Caco-2 (cell line): ENCODE measurements around the gene GPR3. TPM values are rescaled to one million over a fixed set of nuclear protein-coding genes. Genes with fewer than 3 reads are reported as not detected.

ENCODE experiments used
- BruUV-seq: library from RNA; stranded (reverse); fragments of 400-500 nt; replicated peaks from 2 replicates; lab custom pipeline; 2021; lab: Mats Ljungman, UMichigan
- CTCF ChIA-PET: fragments of 300-600 bp; sonication (Branson Sonifier 250); formaldehyde crosslinking; loops from one replicate; lab custom pipeline; 2022; ENCODE audit warnings: antibody characterized with exemption; lab: Charles Lee
- POLR2A ChIA-PET: fragments of 300-600 bp; sonication (Branson Sonifier 250); formaldehyde crosslinking; loops from one replicate; lab custom pipeline; 2022; ENCODE audit warnings: antibody characterized with exemption; lab: Charles Lee
- DNase-seq, 2 experiments: peaks; one replicate each; pipeline versions ENCODE4 v3.0.0 to v3.0.0-alpha.2; 2020 to 2022
- H3K27me3 ChIP-seq: replicated peaks from 2 replicates; pipeline ENCODE4 v1.6.0; 2011; ENCODE audit warnings: low read length; ENCODE audit not compliant: control insufficient read depth, insufficient read depth
- H3K36me3 ChIP-seq: 2 replicates; pipeline ENCODE4 v1.5.1; 2011; ENCODE audit warnings: low read length; ENCODE audit not compliant: control insufficient read depth, insufficient read depth
- H3K4me1 ChIP-seq: fragments of 250-450 bp; sonication (Bioruptor Pico); 2 replicates; pipeline ENCODE4 v1.5.1; 2020; ENCODE audit warnings: mild to moderate bottlenecking
- H3K4me3 ChIP-seq: 2 replicates; pipeline ENCODE4 v1.5.1; 2011; ENCODE audit warnings: low read depth, mild to moderate bottlenecking, control low read depth, low read length
- H3K9me3 ChIP-seq: fragments of 250-450 bp; sonication (Bioruptor Pico); 2 replicates; pipeline ENCODE4 v1.5.1; 2020; ENCODE audit warnings: mild to moderate bottlenecking, moderate library complexity
- H3K27ac Mint-ChIP-seq: one replicate; pipeline ENCODE4 v1.8.0; 2022; ENCODE audit warnings: mixed read lengths; ENCODE audit not compliant: unreplicated experiment
- H3K27me3 Mint-ChIP-seq: one replicate; pipeline ENCODE4 v1.8.0; 2022; ENCODE audit warnings: mixed read lengths; ENCODE audit not compliant: insufficient read depth, unreplicated experiment
- H3K36me3 Mint-ChIP-seq: one replicate; pipeline ENCODE4 v1.8.0; 2022; ENCODE audit warnings: mild to moderate bottlenecking, mixed read lengths; ENCODE audit not compliant: insufficient read depth, unreplicated experiment
- H3K4me1 Mint-ChIP-seq: one replicate; pipeline ENCODE4 v1.8.0; 2022; ENCODE audit warnings: low read depth, mixed read lengths; ENCODE audit not compliant: unreplicated experiment
- H3K4me3 Mint-ChIP-seq: one replicate; pipeline ENCODE4 v1.8.0; 2022; ENCODE audit warnings: mild to moderate bottlenecking, moderate library complexity, mixed read lengths; ENCODE audit not compliant: unreplicated experiment
- H3K9me3 Mint-ChIP-seq: one replicate; pipeline ENCODE4 v1.8.0; 2022; ENCODE audit warnings: mixed read lengths; ENCODE audit not compliant: unreplicated experiment
- intact Hi-C: fragments of 100-400 bp; cut with micrococcal nuclease; formaldehyde crosslinking; loops from one replicate; pipeline ENCODE4 v1.10.0; 2022; ENCODE audit not compliant: unreplicated experiment
- total RNA-seq: library from RNA; stranded (reverse); gene quantifications from 2 replicates; pipeline ENCODE4 v1.2.3, GENCODE V29; 2022
- TF ChIP-seq, protein P1 (sequence below), 2 experiments: fragments of 200-600 bp in 1 of 2; IDR thresholded peaks; 1 replicate in 1 of 2; 2 replicates in 1 of 2; pipeline versions ENCODE4 v1.5.1 to v1.8.0; 2011 to 2022; ENCODE audit warnings: antibody characterized with exemption in 1 of 2, control low read depth in 1 of 2, inconsistent platforms in 1 of 2, low read depth in 1 of 2, low read length in 1 of 2, mild to moderate bottlenecking in 1 of 2, moderate library complexity in 1 of 2; ENCODE audit not compliant: insufficient read depth in 1 of 2, severe bottlenecking in 1 of 2, unreplicated experiment in 1 of 2

GPR3 gene
- total RNA-seq, 1 experiment from 2014 or later = 0.91 TPM

- no peaks in the 10 kb centered on the region for H3K27me3 Mint-ChIP-seq
- peaks cover 3% of the 10 kb centered on the region for H3K36me3 ChIP-seq
- ChIA-PET POLR2A (no interaction called here), CTCF (interaction anchor here (0.6 to 1.5 kb wide), 14 partner anchors 14 to 1843 kb away, joined by 3 to 13 read pairs (median 4); partner anchors contain the start of genes AHDC1 and WASF2)
- no peak overlapping the region for H3K4me3 Mint-ChIP-seq
- peaks cover 15% of the 10 kb centered on the region for H3K4me1 Mint-ChIP-seq
- peaks cover 47% of the 10 kb centered on the region for H3K36me3 Mint-ChIP-seq
- TF ChIP-seq, protein P1, sequence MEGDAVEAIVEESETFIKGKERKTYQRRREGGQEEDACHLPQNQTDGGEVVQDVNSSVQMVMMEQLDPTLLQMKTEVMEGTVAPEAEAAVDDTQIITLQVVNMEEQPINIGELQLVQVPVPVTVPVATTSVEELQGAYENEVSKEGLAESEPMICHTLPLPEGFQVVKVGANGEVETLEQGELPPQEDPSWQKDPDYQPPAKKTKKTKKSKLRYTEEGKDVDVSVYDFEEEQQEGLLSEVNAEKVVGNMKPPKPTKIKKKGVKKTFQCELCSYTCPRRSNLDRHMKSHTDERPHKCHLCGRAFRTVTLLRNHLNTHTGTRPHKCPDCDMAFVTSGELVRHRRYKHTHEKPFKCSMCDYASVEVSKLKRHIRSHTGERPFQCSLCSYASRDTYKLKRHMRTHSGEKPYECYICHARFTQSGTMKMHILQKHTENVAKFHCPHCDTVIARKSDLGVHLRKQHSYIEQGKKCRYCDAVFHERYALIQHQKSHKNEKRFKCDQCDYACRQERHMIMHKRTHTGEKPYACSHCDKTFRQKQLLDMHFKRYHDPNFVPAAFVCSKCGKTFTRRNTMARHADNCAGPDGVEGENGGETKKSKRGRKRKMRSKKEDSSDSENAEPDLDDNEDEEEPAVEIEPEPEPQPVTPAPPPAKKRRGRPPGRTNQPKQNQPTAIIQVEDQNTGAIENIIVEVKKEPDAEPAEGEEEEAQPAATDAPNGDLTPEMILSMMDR (IDR thresholded peaks at IDR 0.05; ENCODE audit: insufficient read depth in 1 of 2, low read depth in 1 of 2, low read length in 1 of 2, severe bottlenecking in 1 of 2, unreplicated experiment in 1 of 2) = peak; percentile 59 to 72
- intact Hi-C loops = loop anchor here (1.0 to 2.0 kb wide), 2 partner anchors 74 to 190 kb away; partner anchors contain the start of gene WASF2
- no peak overlapping the region for H3K4me3 ChIP-seq
- no peaks in the 10 kb centered on the region for H3K9me3 Mint-ChIP-seq
- peak; percentile 51 to 62 for DNase-seq
- H3K4me1 ChIP-seq = peaks cover 7% of the 10 kb centered on the region
- no peaks in the 10 kb centered on the region for H3K27me3 ChIP-seq
- H3K9me3 ChIP-seq = no peaks in the 10 kb centered on the region
- H3K27ac Mint-ChIP-seq = no peak overlapping the region
- no TSS peak for BruUV-seq
Measured at GRCh38 chr1:27416387-27417111, 24.1 kb downstream of the GPR3 start.

GRCh38 chr1:27417713-27418112 lies 25.3 kb downstream of the GPR3 start:
- Mint-ChIP-seq H3K4me1 (peaks cover 15% of the 10 kb centered on the region), H3K27me3 (no peaks in the 10 kb centered on the region), H3K27ac (peak overlapping the region; percentile 8), H3K4me3 (no peak overlapping the region), H3K9me3 (no peaks in the 10 kb centered on the region), H3K36me3 (peaks cover 40% of the 10 kb centered on the region)
- Histone ChIP-seq H3K4me1 (peaks cover 7% of the 10 kb centered on the region), H3K4me3 (no peak overlapping the region), H3K9me3 (no peaks in the 10 kb centered on the region), H3K36me3 (peaks cover 3% of the 10 kb centered on the region), H3K27me3 (no peaks in the 10 kb centered on the region)
- DNase-seq = no peak
- intact Hi-C loops = loop anchor here (2.0 kb wide), 1 partner anchor 73 kb away; the partner anchor contains the start of gene WASF2
- no TSS peak for BruUV-seq
- TF ChIP-seq, protein P1 (IDR thresholded peaks at IDR 0.05; ENCODE audit: insufficient read depth in 1 of 2, low read depth in 1 of 2, low read length in 1 of 2, severe bottlenecking in 1 of 2, unreplicated experiment in 1 of 2) = no peak
- ChIA-PET POLR2A (interaction anchor here (0.5 kb wide), 1 partner anchor 107 kb away, joined by 3 read pairs; no protein-coding TSS in a partner anchor), CTCF (interaction anchor here (0.6 kb wide), 1 partner anchor 119 kb away, joined by 3 read pairs; no protein-coding TSS in a partner anchor)

GRCh38 chr1:27418326-27419185 lies 26.1 kb downstream of the GPR3 start:
- H3K9me3 Mint-ChIP-seq = no peaks in the 10 kb centered on the region
- BruUV-seq = no TSS peak
- peaks cover 7% of the 10 kb centered on the region for H3K4me1 ChIP-seq
- H3K9me3 ChIP-seq = no peaks in the 10 kb centered on the region
- H3K4me1 Mint-ChIP-seq = peaks cover 15% of the 10 kb centered on the region
- no peaks in the 10 kb centered on the region for H3K27me3 ChIP-seq
- no peak overlapping the region for H3K4me3 Mint-ChIP-seq
- peaks cover 37% of the 10 kb centered on the region for H3K36me3 Mint-ChIP-seq
- POLR2A ChIA-PET = interaction anchor here (0.5 kb wide), 1 partner anchor 106 kb away, joined by 3 read pairs; no protein-coding TSS in a partner anchor
- intact Hi-C loops = no loop called here
- CTCF ChIA-PET = interaction anchor here (0.9 to 1.2 kb wide), 2 partner anchors 149 to 189 kb away, joined by 4 to 6 read pairs; no protein-coding TSS in a partner anchor
- peak in 1 of 2 experiments; percentile 32 for DNase-seq
- H3K36me3 ChIP-seq = no peaks in the 10 kb centered on the region; the same call in 1 of the 2 replicates
- H3K27ac Mint-ChIP-seq = peak overlapping the region; percentile 8
- TF ChIP-seq, protein P1 (IDR thresholded peaks at IDR 0.05; ENCODE audit: insufficient read depth in 1 of 2, low read depth in 1 of 2, low read length in 1 of 2, severe bottlenecking in 1 of 2, unreplicated experiment in 1 of 2) = no peak
- no peak overlapping the region for H3K4me3 ChIP-seq
- H3K27me3 Mint-ChIP-seq = no peaks in the 10 kb centered on the region
